HG02852 (cell line): Measurements from ENCODE around the gene RC3H2.

Experiments used
- ATAC-seq: cut with Tn5 transposase; IDR thresholded peaks from one replicate; pipeline ENCODE4 v1.9.1; 2021; ENCODE audit warnings: mild to moderate bottlenecking, moderate library complexity; ENCODE audit not compliant: unreplicated experiment

Gene RC3H2, protein sequence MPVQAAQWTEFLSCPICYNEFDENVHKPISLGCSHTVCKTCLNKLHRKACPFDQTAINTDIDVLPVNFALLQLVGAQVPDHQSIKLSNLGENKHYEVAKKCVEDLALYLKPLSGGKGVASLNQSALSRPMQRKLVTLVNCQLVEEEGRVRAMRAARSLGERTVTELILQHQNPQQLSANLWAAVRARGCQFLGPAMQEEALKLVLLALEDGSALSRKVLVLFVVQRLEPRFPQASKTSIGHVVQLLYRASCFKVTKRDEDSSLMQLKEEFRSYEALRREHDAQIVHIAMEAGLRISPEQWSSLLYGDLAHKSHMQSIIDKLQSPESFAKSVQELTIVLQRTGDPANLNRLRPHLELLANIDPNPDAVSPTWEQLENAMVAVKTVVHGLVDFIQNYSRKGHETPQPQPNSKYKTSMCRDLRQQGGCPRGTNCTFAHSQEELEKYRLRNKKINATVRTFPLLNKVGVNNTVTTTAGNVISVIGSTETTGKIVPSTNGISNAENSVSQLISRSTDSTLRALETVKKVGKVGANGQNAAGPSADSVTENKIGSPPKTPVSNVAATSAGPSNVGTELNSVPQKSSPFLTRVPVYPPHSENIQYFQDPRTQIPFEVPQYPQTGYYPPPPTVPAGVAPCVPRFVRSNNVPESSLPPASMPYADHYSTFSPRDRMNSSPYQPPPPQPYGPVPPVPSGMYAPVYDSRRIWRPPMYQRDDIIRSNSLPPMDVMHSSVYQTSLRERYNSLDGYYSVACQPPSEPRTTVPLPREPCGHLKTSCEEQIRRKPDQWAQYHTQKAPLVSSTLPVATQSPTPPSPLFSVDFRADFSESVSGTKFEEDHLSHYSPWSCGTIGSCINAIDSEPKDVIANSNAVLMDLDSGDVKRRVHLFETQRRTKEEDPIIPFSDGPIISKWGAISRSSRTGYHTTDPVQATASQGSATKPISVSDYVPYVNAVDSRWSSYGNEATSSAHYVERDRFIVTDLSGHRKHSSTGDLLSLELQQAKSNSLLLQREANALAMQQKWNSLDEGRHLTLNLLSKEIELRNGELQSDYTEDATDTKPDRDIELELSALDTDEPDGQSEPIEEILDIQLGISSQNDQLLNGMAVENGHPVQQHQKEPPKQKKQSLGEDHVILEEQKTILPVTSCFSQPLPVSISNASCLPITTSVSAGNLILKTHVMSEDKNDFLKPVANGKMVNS

DNA sequence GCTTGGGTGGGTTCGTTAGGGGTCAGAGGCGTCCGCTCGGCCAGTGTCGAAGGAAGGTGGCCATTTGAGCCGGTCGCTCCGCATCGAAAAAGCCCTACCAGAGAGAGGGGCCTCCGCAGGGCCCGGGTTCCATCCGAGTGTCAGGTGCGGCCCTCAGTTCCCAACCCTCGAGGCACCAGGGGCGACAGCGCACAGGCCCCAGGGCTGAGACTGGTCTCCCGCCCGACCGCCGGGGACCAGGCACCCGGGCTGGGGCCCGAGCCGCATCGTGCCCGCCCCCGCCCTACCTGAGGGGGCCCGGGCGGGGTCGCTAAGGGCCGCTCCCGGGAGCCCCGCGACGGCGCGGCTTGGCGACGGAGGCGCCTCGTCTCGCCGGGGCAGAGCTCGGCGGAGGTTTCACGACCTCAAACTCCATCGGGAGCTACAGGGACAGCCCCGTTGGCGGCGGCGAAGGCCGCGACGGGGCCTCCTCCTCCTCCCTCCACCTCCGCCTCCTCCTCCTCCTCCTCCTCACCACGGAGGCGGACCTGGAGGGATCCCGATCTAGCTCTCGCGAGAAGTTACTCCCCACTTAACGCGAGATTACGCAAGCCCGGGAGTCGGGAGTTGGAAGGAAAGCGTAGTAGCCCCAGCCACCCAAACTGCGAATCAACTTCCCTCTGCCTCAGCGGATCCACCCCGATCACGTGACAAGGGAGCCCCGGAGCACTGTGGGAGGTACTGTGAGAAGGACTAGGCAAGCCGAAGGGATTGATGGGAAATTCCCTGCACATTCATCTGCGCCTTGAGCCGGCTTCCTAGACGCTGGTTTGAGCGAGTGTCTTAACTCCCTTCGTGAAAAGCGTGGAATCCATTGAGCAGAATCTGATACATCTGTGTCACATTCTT lies at the start of gene RC3H2:
TSS of gene RC3H2 (minus strand) at position 537 of the 888 bp plus-strand sequence. CDS start 7,850 bp downstream, outside the sequence.
- ATAC-seq: peak; percentile 86

DNA sequence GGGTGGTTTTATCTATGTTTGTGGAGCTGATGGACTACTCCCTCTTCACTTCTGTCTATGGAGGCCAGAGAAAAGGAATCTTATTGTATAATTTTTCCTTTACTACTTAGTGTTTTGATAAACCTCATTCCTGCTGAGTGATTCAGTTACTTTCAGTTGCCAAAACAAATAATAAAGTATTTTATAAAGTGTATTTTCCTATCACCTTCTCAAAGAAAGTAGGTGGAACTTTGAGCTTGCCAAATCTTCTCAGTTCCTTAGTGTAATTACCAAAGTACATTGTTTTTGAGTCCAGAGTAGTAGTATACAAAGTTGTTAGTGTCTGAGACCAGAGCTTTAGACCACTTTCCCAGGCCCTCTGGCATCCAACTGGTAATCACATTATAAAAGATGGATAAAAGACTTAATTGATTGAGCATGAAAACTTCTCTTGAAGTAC lies 49.1 kb upstream of the RC3H2 start:
- ATAC-seq: no peak

DNA sequence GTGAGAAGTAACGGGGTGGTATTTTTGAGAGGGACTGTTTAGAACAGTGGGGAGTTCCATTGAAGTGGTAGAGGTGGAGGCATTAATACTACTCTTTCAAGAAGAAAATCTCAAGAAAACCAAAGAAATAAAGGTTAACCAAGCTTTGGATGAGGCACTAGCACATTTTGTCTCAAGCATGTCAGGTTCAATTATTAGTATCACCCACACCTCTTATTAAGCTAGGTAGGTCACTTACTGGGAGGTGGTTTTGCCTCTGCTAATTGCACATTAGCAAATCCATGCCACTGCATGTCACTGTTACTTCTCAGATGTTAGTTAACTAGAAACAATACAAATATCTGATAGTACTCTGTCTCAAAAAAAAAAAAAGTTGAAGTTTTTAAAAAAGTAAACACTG lies 45.9 kb upstream of the RC3H2 start:
- peak; percentile 40 for ATAC-seq

DNA sequence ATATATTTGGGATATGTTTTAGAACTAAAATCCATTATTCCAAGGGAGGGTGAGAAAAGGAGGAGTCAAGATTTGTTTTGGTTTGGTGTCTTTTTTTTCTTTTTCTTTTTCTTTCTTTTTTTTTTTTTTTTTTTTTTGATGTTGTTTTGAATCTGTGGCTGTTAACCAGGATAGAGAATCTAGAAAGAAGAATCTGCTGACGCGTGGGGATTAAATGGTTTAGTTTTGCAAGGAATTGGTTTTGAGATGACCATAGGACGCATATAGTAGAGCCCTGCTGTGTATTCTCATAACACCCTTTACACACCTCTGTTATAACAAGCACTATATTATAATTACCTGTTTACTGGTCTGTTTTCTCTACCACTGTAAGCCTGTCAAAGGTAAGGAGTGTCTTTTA lies 45.1 kb upstream of the RC3H2 start:
- ATAC-seq: no peak

DNA sequence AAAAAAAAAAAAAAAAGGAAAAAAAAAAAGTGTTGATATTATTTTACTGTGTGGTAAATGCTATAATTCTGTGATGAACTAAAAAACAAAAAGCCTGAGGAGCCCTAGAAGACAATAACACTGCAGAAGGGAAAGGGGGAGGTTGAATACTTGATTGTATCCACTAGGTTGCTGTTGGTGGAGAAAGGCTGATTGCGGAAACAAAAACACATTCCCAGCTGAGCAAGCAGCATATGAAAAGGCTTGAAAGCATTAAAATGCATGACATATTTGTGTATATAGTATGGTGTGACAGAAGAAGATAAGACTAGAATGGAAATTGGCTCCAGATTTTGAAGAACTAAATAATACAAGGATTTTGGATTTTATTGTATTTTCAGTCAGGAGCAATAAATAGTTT lies 44.5 kb upstream of the RC3H2 start:
- ATAC-seq: no peak

DNA sequence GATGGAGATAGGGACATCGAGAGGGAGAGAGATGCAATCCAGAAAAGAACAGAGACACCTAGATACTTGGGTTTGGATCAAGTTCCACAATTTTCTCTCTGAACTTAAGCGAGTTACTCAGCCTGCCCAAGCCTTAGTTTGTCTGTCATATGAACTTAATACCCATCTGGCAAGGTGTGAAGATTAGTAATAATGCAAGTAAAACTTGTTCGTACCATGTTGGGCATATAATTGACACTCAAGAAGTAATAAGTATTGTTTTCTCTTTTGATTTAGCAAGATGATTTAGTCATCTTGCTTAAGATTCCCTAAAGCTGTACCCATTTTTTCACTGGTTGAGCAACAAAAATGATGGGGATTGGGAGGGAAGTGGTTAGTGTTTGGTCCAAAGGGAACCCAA lies 43.2 kb upstream of the RC3H2 start:
- no peak for ATAC-seq

DNA sequence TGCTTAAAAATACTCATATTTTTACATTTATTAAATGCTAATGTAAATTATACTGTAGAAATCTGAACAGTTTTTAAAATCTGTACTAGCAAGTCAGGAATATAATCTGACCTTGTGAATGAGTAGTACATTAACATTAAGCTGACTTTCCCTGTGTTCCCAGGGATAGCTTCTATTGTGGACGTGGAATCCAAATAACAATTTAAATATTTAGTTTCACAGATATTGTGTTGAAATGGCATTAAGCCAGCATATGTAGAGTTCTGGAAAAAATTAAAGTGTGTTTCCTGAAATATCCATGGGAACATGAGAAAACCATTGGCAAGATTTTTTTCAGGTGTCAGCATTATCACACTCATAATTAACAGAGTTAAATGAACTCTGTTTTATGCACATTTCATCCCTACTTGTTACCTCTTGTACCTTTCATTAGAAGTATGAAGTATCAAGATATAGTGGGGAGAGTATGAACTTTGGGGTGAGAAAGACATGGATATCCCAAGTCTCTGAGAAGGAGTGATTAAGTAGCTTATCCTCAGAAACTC lies 41.4 kb upstream of the RC3H2 start:
- no peak for ATAC-seq

DNA sequence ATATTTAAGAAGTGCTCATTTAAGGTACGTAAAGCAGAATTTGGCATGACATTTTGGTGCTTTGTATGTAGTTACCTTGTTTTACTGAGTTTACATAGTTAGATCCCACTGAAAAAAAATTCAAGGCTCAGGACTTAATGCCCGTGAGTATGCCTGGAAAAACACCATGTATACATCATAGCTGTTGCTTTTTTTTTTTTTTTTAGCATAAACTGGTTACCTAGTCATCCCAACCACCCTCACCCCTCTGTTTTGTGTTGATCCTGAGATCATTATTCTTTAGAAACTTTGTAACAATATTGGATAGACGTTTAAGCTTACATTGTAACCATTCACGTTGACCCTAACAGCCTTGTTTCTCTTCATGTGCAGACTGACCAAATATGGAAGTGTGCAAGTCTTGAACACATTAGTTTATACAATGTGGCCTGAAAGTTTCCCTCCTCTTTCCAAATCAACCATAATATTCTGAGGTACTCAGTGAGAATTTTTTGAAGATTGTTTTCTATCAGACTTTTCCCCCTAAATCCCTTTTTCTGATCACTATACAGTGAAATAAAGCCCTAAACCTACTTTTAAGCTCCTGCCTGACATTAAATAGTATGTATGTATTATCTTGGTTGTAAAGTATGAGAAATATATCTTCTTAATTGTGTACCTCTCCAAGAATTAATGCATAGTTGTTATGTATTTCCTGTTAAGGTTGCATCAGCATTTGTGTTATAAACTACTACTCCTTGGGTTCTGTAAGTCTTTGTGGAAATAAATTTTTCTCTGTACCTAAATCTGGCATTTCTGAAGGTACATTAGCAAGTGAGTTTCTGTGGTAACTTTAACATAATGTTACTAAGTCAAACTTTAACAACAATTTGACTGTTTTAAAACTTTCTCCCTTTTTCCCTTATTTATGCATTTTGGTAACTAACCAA lies 40.1 kb upstream of the RC3H2 start:
- ATAC-seq: no peak

DNA sequence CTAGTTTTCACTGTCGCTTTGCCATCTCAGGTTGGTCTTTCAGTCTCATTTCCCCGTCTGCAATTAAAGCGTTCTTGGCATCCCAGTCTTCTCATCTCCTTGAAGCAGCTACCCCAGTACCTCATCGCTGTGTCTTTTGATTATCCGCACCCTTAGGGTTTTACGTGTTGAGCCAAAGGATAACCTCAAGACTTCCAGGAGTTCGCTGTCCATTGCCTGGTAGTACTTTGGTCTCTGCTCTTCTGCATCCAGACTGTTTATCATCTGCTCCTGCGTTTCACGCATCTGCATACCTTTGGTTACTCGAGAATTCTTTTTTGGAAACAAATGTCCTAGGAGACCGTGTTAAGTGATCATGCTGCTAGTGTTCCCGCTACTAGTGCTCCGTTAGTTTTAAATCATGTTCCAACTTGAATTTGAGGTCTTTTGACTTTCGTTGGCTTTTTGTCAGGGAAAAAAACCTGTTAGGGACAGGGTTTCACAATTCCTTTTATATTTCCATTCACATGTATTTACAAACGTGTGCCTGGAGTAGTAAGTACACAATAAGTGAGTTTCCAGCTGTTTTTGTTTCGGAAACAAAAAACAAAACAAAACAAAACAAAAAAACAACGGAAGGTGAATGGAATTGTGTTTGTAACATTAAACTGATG lies 36.5 kb upstream of the RC3H2 start:
- ATAC-seq: peak; percentile 7

DNA sequence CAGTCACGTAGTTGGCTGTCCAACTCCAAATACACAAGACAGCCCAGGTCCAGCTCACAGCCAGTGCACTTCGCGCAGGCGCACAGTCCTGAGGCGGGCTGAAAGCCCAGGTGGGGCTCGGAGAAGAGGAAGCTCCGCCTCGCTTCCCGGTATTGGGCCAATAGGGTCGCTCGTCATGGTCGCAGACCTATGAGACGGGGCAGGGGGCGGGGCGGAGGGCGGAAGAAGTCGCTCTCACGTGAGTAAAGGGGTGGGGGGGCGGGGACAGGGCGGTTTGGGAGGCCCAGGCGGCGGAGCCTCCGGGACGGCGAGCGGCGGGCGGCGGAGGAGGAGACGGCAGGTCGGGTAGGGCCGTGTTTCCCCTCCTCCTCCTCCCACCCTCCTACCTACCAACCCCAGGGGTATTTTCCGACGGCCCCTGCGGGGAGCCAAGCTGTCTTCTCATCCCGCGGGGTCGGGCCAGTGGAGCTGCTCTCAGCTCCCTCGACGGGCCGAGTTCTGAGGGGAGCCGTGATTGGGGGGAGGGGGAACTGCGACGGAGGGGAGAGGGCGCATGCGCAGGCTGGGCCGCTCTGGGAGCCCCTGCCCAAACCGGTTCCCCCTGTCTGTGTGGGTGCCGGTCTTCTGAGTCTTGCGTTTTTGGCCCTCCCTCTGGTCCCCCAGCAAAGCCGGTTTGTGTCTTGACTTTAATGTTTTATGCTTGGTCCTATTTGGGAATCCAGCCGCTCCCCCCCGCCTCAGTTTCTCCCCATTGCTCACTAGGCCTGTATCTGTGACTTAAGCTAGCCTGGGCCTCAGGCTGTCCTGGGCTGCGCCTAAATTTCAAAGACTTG lies 35.8 kb upstream of the RC3H2 start, which contains the start of gene RABGAP1:
TSS of gene RABGAP1 (plus strand) at position 272 of the 833 bp plus-strand sequence. CDS start 16,040 bp downstream, outside the sequence.
- peak; percentile 98 for ATAC-seq

DNA sequence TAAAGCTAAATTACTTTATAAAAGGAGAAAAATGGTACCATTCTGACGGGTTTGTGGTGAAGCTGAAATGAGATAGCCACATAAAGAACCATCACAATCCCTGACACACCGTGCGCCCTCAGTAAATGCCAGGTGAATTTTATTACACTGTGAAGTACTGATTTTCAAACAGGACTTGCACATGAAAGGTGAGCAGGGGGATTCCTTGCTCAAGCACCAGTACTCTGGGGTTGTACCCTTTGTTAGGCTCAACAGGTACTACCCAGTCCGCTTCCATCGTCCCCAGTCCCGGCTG lies 35.2 kb upstream of the RC3H2 start:
- ATAC-seq: no peak

DNA sequence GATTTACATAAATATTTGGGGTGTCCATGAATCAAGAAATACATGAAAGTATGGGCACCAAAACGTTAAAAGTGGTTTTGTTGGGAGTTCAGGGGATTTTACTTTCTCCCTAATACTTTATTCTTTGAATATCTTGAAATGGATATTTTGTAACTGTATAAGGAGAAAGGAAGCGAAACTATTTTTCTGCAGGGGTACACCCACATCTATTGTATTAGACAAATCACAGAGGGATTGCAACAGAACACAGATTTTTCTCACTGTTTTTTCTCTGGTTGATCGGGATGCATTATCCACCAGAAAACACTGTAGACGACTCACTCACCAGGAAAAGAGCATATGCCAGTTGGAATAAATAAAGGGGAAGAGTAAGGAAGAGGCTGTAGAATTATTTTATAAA lies 34.4 kb upstream of the RC3H2 start:
- no peak for ATAC-seq

DNA sequence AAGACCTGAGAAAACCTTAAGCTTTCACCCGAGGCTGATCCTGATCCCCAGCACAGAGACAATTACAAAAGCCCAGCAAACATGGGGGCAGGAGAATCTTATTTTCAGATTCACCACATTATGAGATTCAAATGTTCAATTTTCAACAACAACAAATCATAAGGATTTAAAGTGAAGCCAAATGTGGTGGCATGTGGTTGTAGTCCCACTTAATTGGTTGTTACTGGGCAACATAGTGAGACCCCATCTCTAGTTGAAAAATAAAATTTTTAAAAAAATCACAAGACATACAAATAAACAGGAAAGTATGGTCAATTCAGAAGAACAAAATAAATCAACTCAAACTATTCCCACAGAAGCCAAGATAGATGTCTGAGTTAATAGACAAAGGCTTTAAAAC lies 31.7 kb upstream of the RC3H2 start:
- ATAC-seq: no peak

DNA sequence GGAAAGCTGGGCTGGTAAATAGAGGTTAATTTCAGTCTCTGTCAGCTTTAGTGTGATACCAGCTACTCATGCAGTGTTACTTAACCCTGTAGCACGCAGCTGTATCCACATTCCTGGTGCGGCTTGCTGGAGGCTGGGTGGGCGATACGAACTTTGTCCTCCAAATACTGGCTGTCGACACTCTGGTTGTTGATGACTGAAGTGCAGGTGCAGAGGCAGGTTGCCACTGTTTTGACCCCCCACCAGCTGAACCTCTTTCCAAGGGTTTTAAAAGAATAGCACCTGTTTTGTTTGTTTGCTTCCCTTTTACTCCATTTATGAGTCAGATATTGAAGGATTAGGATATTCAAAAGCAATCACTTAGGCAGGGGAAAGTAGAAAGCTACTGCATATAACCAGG lies 31.3 kb upstream of the RC3H2 start:
- no peak for ATAC-seq

DNA sequence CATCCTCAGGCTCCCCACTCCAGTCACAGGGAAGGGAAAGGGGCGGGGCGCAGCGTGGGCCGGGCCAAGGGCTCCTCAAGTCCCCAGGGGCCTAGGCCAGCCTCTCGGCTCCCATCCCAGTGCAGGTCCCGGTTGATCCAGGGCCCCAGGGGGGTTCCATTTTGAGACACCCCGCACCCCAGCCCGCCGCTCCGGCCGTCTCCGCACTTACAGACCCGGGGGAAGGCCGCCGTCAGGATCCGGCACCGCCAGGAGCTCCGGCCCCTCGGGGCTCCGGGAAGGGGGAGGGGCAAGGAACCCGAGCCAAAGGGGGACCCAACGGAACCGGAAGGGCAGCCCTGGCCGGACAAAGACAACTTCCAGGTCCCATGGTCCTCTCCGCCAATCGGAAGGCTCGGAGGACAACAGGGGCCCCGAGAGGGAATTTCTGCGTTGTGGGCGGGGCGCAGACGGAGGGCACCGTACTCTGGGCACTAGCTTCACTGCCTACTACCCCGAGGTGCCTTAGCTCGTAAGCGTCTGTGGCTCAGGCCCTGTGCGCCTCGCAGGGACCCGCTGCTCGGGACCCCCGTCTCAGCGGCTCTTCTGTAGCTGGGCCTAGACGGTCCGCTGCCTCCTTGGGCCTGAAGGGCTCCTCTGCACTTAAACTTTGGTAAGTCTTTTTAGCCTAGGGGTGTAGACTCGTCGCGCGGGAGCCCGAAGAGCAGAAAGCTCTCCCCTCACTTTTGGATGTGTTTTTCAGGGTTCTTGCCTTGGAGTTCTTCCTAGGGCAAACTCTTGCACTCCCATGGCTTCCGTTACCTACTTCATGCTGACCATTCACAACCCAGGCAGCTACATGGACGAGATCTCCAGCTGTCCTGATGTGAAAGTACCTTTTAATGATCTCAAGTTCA lies 26.3 kb upstream of the RC3H2 start, which contains the start of gene ZBTB26:
TSS of gene ZBTB26 (minus strand) at position 287 of the 896 bp plus-strand sequence. CDS start 11,578 bp downstream, outside the sequence.
- ATAC-seq: peak; percentile 97

DNA sequence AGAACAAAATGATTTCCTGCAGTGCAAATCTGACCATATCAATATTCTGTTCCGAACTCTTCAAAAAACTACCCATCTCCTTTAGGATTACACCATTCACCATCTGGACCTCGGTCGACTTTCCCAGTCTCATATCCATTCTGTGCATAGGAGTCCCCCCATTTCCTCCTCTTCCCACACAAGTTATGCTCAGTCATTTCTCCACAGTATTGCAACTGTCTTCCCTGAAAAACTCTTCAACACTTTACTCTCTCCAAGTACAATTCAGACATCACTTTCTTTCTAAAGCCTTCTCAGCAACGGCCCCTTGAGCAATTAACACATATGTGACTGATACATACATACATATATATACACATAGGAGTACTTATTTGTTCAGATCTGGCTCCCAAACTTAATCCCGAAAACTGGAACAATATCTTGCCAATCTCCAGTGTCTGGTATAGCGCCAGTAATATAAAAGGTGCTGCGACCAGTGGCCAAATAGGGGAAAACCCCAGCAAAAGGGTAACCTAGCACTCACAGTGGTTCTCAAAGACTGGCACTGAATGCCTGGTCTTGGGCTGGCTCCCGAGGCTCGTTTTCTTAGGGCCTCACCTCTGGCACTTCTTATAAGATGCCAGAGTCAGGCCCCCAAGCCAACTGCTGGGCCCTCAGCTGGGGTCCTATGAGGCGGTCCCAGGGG lies 25.5 kb upstream of the RC3H2 start:
- no peak for ATAC-seq
